Kidney (tissue), 14 donors: ENCODE measurements around the gene EPS8L2. TPM values are rescaled to one million over a fixed set of nuclear protein-coding genes. Genes with fewer than 3 reads are reported as not detected.
A peak's percentile ranks its signal among the peaks of the same experiment; 100 is the strongest.

Experiments
- DNase-seq, 5 donors: peaks; one replicate each; pipeline ENCODE4 v3.0.0-alpha.2; 2013 to 2020
- FAIRE-seq: peaks from 2 replicates; lab custom pipeline; 2012; peaks lifted over from hg19 to GRCh38; lab: Jason Lieb, UNC
- H3K27ac ChIP-seq, 2 donors: one replicate each; pipeline ENCODE4 v1.7.0; 2013; ENCODE audit warnings: low read depth in 2 of 2, low read length in 2 of 2, inconsistent platforms in 1 of 2
- H3K27me3 ChIP-seq: one replicate; pipeline ENCODE4 v1.7.1; 2013; ENCODE audit warnings: low read length, inconsistent platforms; ENCODE audit not compliant: control insufficient read depth, insufficient read depth
- H3K36me3 ChIP-seq, 3 donors: one replicate each; pipeline versions ENCODE4 v1.7.0 to v1.7.1; 2013; ENCODE audit warnings: low read length in 3 of 3, control low read depth in 1 of 3, inconsistent platforms in 1 of 3; ENCODE audit not compliant: insufficient read depth in 3 of 3, control insufficient read depth in 2 of 3
- H3K4me1 ChIP-seq, 3 donors: one replicate each; pipeline versions ENCODE4 v1.7.0 to v1.7.1; 2013; ENCODE audit warnings: low read length in 3 of 3, inconsistent platforms in 1 of 3, low read depth in 1 of 3; ENCODE audit not compliant: control insufficient read depth in 2 of 3, insufficient read depth in 2 of 3
- H3K4me3 ChIP-seq, 3 donors: one replicate each; pipeline versions ENCODE4 v1.7.0 to v1.8.1; 2013; ENCODE audit warnings: low read length in 3 of 3, control low read depth in 1 of 3, inconsistent platforms in 1 of 3
- H3K9ac ChIP-seq, 3 donors: one replicate each; pipeline versions ENCODE4 v1.7.0 to v1.7.1; 2013; ENCODE audit warnings: low read length in 3 of 3, control low read depth in 1 of 3, inconsistent platforms in 1 of 3
- H3K9me3 ChIP-seq, 3 donors: one replicate each; pipeline versions ENCODE4 v1.7.0 to v1.7.1; 2013; ENCODE audit warnings: low read length in 3 of 3, control low read depth in 1 of 3, inconsistent platforms in 1 of 3; ENCODE audit not compliant: control insufficient read depth in 2 of 3, insufficient read depth in 1 of 3
- CTCF ChIP-seq: IDR thresholded peaks from 3 replicates; pipeline ENCODE4 v1.5.1; 2012; ENCODE audit warnings: mild to moderate bottlenecking, moderate library complexity, borderline replicate concordance; ENCODE audit not compliant: insufficient read depth; ENCODE audit errors: extremely low read depth
- intact Hi-C: fragments of 100-400 bp; cut with DNase I; formaldehyde crosslinking; loops from one replicate; pipeline ENCODE4 v1.11.1; 2022
- polyA plus RNA-seq: library from polyadenylated mRNA; stranded (reverse); fragments of 350-450 nt; fragmentation: Illumina TruSeq; extraction: RNeasy Lipid Tissue Mini Kit (QIAGEN cat#74804); gene quantifications from one replicate; pipeline ENCODE4 v1.2.3, GENCODE V29; 2014; ENCODE audit warnings: low read depth, low replicate concordance; ENCODE audit not compliant: insufficient read depth
- total RNA-seq: library from RNA; stranded (reverse); fragmentation: NEBNext Ultra II Directional; extraction: Animal tissue kit (Norgen Biotek cat#: 25700); gene quantifications from one replicate; pipeline ENCODE4 v1.2.1, GENCODE V29; 2021
- donor health status: control.
- donor health status: control.
- donor health status: control.
- donor health status: control.
- donor health status: control.
- donor health status: DM: yes; HTN: yes; CAD: no.
- donor health status: Normal renal cell carcinoma (clear cell type).

EPS8L2 gene
- total and polyA plus RNA-seq, 2 donors from 2014 or later, result 199 to 287 TPM

- Histone ChIP-seq H3K27ac (no peak overlapping the region), H3K27me3 (no peaks in the 10 kb centered on the region), H3K4me3 (no peak overlapping the region), H3K4me1 (peaks cover 0 to 6% (median 0%) of the 10 kb centered on the region in 3 donors), H3K9me3 (no peaks in the 10 kb centered on the region), H3K36me3 (peaks cover 0 to 16% (median 0%) of the 10 kb centered on the region in 3 donors), H3K9ac (no peak overlapping the region)
- FAIRE-seq, result no peak
- peak in 1 of 5 donors; percentile 70 for DNase-seq
- intact Hi-C loops, result loop anchor here (10.0 kb wide), 1 partner anchor 167 kb away; no protein-coding TSS in a partner anchor
- TF ChIP-seq CTCF, result no peak
Observed at GRCh38 chr11:721741-722345, 15.8 kb downstream of the EPS8L2 start.

- Histone ChIP-seq H3K27ac (peak overlapping the region in 1 of 2 donors; percentile 22), H3K36me3 (peaks cover 0 to 13% (median 0%) of the 10 kb centered on the region in 3 donors), H3K4me1 (peaks cover 0 to 6% (median 0%) of the 10 kb centered on the region in 3 donors), H3K9me3 (no peaks in the 10 kb centered on the region), H3K4me3 (no peak overlapping the region), H3K9ac (no peak overlapping the region), H3K27me3 (no peaks in the 10 kb centered on the region)
- DNase-seq (peak in 1 of 5 donors; percentile 49), FAIRE-seq (no peak)
- no peak for TF ChIP-seq CTCF
- intact Hi-C loops, result loop anchor here (10.0 kb wide), 1 partner anchor 168 kb away; no protein-coding TSS in a partner anchor
Observed at GRCh38 chr11:722346-722811, 16.3 kb downstream of the EPS8L2 start.

GRCh38 chr11:723120-723883 is 17.3 kb downstream of the EPS8L2 start:
- intact Hi-C loops, result loop anchor here (10.0 kb wide), 1 partner anchor 169 kb away; no protein-coding TSS in a partner anchor
- Histone ChIP-seq H3K9me3 (no peaks in the 10 kb centered on the region), H3K27ac (no peak overlapping the region), H3K9ac (no peak overlapping the region), H3K36me3 (peaks cover 0 to 12% (median 0%) of the 10 kb centered on the region in 3 donors), H3K4me3 (no peak overlapping the region), H3K4me1 (peaks cover 0 to 11% (median 0%) of the 10 kb centered on the region in 3 donors), H3K27me3 (no peaks in the 10 kb centered on the region)
- TF ChIP-seq CTCF, result peak; percentile 60
- DNase-seq (peak in 3 of 5 donors; percentile 56 to 69 (median 62)), FAIRE-seq (no peak)
